Upper lobe of left lung (tissue), 6 donors: Measurements from ENCODE around the gene SFXN4. TPM values are rescaled to one million over a fixed set of nuclear protein-coding genes. Genes with fewer than 3 reads are reported as not detected.
"Not testable (repeated sequence)": the region's sequence is repeated elsewhere in the genome, so short reads cannot be mapped to it uniquely, and the experiment has no call there.

Experiments used
- ATAC-seq, 2 donors: fragments of 200-7000 bp; cut with Tn5 transposase; one replicate each; pipeline ENCODE4 v1.9.1; 2022; ENCODE audit warnings: mild to moderate bottlenecking in 2 of 2, moderate library complexity in 2 of 2; ENCODE audit not compliant: low FRiP score in 2 of 2
- DNase-seq, 2 donors: peaks; one replicate each; pipeline ENCODE4 v3.0.0-alpha.2; 2019 to 2020
- H3K27ac ChIP-seq, 4 donors: fragments of 200-600 bp; sonication (generic); one replicate each; pipeline ENCODE4 v1.5.1; 2016 to 2019
- H3K27me3 ChIP-seq, 4 donors: fragments of 200-600 bp; sonication (generic); one replicate each; pipeline ENCODE4 v1.5.1; 2017 to 2019
- H3K36me3 ChIP-seq, 4 donors: fragments of 200-600 bp; sonication (generic); one replicate each; pipeline ENCODE4 v1.5.1; 2016 to 2019
- H3K4me1 ChIP-seq, 4 donors: fragments of 200-600 bp; sonication (generic); one replicate each; pipeline ENCODE4 v1.5.1; 2018 to 2019
- H3K4me3 ChIP-seq, 4 donors: fragments of 200-600 bp; sonication (generic); one replicate each; pipeline ENCODE4 v1.5.1; 2017 to 2019; ENCODE audit warnings: mild to moderate bottlenecking in 2 of 4, moderate library complexity in 1 of 4
- H3K9me3 ChIP-seq, 4 donors: fragments of 200-600 bp; sonication (generic); one replicate each; pipeline ENCODE4 v1.5.1; 2018 to 2019
- EP300 ChIP-seq, 4 donors: sonication (generic); formaldehyde crosslinking; IDR thresholded peaks; one replicate each; pipeline ENCODE4 v1.5.1; 2017; ENCODE audit warnings: antibody characterized with exemption in 4 of 4, control low read depth in 2 of 4
- POLR2A ChIP-seq, 4 donors: fragments of 450-650 bp; IDR thresholded peaks; one replicate each; pipeline ENCODE4 v1.5.1; 2016 to 2017; ENCODE audit warnings: antibody characterized with exemption in 4 of 4, mild to moderate bottlenecking in 2 of 4
- POLR2AphosphoS5 ChIP-seq, 2 donors: sonication (generic); formaldehyde crosslinking; IDR thresholded peaks; one replicate each; pipeline ENCODE4 v1.5.1; 2017; ENCODE audit warnings: antibody characterized with exemption in 2 of 2
- WGBS, 2 donors: methylation state at CpG; one replicate each; pipeline ENCODE4 v1.1.5; 2017 to 2018; 5-methylcytosine and 5-hydroxymethylcytosine counted together
- total RNA-seq, 6 donors: library from RNA; depleted of rRNA in 4 of 6; stranded (reverse); fragments of >200 nt in 4 of 6; gene quantifications; one replicate each; pipeline versions ENCODE4 v1.1.0 to v1.2.1, GENCODE V29; 2016 to 2021
- TF ChIP-seq, protein P1 (sequence below), 6 experiments: fragments of 450-650 bp in 4 of 6; fragments of 200-600 bp in 2 of 6; sonication (generic) in 2 of 6; IDR thresholded peaks; one replicate each; pipeline ENCODE4 v1.5.1; 2016 to 2019; ENCODE audit warnings: antibody characterized with exemption in 6 of 6
- donor health status: DM: no; HTN: no; CAD: no; lungs with moderate emphysema.
- donor health status: DM: no; HTN: yes; CAD: no; lungs with severe emphysema.

Gene SFXN4
- total RNA-seq, 6 donors from 2014 or later: 4.4 to 47.1 (median 19.0) TPM

DNA sequence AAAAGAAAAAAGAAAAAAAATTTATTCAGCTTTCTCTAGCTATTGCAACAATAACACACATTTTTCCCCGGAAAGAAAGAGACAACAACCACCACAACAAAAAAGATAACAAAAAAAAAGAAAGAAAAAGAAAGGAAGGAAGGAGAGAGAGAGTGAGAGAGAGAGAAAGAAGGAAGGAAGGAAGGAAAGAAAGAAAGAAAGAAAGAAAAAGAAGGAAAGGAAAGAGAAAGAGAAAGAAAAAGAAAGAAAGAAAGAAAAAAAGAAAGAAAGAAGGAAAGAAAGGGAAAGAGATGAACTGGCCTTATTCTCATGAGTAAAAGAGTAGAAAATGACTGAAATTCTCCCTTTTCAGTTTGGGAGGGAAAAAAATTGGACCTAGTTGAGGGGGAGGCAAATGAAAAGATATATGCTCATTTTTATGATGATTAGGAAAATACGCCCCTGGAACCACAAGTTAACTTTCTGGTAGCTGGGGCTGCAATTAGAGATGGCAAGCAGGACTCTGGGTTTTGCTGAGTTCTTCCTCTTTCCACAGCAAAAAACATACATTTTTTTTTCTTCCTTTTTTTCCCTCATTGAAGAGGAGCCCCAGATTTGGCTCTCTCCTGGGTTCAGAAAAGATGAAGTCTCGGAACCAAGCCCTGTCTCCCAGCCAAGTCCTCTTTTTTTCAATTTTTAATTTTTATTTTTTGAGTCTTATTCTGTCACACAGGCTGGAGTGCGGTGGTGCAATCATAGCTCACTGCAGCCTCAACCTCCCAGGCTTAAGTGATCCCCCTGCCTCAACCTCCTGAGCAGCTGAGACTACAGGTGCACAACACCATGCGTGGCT lies 25.7 kb upstream of the SFXN4 start:
- ATAC-seq: no peak
- WGBS, 2 donors: 51 to 65% methylated on average over 5 of the region's 5 CpGs

DNA sequence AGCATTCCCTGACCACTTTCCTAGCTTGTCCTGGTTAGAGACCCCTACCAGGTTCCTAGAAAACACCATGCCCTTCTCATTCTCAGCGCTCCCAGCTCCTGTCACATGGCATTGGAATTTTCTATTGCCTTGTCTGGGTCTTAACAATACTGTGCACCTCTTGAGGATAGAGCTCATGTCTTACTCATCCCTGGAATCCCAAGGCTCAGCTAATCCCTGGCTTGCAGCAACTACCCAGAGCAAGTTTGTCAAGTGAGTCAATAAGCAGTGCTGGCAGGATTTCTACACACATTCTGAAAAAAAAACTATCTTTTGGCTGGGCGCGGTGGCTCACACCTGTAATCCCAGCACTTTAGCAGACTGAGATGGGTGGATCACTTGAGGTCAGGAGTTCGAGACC lies 24.8 kb upstream of the SFXN4 start:
- no peaks in the 10 kb centered on the region for H3K9me3 ChIP-seq
- DNase-seq: no peak
- TF ChIP-seq POLR2AphosphoS5 (IDR thresholded peaks at IDR 0.05) (no peak), POLR2A (IDR thresholded peaks at IDR 0.05) (no peak), EP300 (IDR thresholded peaks at IDR 0.05) (no peak)
- TF ChIP-seq, protein P1, sequence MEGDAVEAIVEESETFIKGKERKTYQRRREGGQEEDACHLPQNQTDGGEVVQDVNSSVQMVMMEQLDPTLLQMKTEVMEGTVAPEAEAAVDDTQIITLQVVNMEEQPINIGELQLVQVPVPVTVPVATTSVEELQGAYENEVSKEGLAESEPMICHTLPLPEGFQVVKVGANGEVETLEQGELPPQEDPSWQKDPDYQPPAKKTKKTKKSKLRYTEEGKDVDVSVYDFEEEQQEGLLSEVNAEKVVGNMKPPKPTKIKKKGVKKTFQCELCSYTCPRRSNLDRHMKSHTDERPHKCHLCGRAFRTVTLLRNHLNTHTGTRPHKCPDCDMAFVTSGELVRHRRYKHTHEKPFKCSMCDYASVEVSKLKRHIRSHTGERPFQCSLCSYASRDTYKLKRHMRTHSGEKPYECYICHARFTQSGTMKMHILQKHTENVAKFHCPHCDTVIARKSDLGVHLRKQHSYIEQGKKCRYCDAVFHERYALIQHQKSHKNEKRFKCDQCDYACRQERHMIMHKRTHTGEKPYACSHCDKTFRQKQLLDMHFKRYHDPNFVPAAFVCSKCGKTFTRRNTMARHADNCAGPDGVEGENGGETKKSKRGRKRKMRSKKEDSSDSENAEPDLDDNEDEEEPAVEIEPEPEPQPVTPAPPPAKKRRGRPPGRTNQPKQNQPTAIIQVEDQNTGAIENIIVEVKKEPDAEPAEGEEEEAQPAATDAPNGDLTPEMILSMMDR (IDR thresholded peaks at IDR 0.05): no peak
- H3K4me3 ChIP-seq: no peak overlapping the region
- no peak overlapping the region for H3K27ac ChIP-seq
- 92 to 96% methylated on average over 4 of the region's 4 CpGs for WGBS, 2 donors
- no peaks in the 10 kb centered on the region for H3K4me1 ChIP-seq
- no peaks in the 10 kb centered on the region for H3K27me3 ChIP-seq
- peak in 1 of 2 donors; percentile 80 for ATAC-seq
- H3K36me3 ChIP-seq: no peaks in the 10 kb centered on the region

More for the DNA sequence above, 25.7 kb upstream of the SFXN4 start:
- Histone ChIP-seq H3K4me1 (no peaks in the 10 kb centered on the region), H3K4me3 (no peak overlapping the region), H3K36me3 (no peaks in the 10 kb centered on the region), H3K9me3 (no peaks in the 10 kb centered on the region), H3K27me3 (no peaks in the 10 kb centered on the region), H3K27ac (no peak overlapping the region)
- TF ChIP-seq EP300 (IDR thresholded peaks at IDR 0.05) (no peak), POLR2AphosphoS5 (IDR thresholded peaks at IDR 0.05) (no peak), POLR2A (IDR thresholded peaks at IDR 0.05) (no peak)
- TF ChIP-seq, protein P1 (IDR thresholded peaks at IDR 0.05): no peak
- DNase-seq: no peak

DNA sequence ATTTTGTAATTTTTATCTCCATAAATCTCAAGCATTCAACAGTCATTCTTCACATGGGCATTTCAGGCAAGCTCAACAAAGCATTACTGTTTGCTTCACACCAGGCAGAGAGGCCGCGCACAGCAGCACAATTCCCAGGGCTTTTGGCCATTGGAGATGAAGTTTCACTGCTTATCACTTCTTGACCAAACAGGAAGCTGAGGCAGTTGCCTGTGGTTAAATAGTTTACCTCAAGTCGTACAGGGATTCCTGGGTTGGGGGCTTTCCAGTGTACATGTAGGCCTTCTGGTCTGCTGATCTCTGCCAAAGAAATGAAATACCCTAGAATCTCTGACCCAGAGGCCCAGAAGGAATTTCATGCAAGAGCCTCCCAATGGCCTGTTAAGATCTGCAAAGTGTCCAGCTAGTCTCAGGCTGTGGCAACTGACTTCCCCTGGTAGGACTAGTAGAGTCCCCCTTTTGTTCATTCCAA lies 24.3 kb upstream of the SFXN4 start:
- H3K9me3 ChIP-seq: no peaks in the 10 kb centered on the region
- WGBS, 2 donors: 44 to 62% methylated on average over 3 of the region's 3 CpGs
- H3K4me1 ChIP-seq: no peaks in the 10 kb centered on the region
- no peaks in the 10 kb centered on the region for H3K27me3 ChIP-seq
- no peak for ATAC-seq
- no peak overlapping the region for H3K4me3 ChIP-seq
- no peak for TF ChIP-seq POLR2A (IDR thresholded peaks at IDR 0.05)
- no peak for TF ChIP-seq EP300 (IDR thresholded peaks at IDR 0.05)
- TF ChIP-seq, protein P1 (IDR thresholded peaks at IDR 0.05): no peak
- no peak for TF ChIP-seq POLR2AphosphoS5 (IDR thresholded peaks at IDR 0.05)
- H3K36me3 ChIP-seq: no peaks in the 10 kb centered on the region
- H3K27ac ChIP-seq: no peak overlapping the region
- no peak for DNase-seq

DNA sequence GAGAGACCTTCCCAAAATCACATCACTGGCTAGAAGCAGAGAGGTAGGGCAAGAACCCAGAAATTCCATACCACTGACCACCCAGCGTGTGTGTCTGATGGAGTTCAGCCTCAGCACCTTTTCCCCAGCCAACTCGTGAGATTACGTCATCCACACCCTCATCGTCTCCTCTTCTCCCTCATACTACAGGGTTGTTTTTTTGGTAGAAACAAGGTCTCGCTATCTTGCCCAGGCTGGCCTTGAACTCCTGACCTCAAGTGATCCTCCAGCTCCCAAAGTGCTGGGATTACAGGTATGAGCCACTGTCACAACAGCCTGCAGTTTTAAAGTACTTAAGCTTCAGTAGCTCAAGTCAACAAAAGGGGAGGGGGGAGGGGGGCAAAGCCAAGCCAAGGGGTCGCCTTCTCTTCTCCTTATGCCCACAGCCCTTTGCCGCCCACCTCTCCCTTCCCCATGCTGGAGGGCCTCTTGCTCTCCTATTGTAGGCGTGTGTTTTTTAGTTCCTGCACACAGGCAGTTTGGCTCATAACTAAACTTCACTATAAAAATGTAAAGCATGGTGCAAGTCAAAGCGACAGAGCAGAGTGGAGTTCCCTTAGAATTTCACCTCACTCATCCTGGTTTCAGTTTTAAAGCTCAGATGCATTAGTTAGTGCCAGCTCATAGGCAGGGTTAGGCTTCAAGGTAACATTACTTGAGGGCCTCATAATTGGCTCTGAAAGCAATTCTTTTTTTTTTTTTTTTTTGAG lies 18.3 kb upstream of the SFXN4 start:
- Histone ChIP-seq H3K9me3 (no peaks in the 10 kb centered on the region), H3K27me3 (no peaks in the 10 kb centered on the region), H3K36me3 (no peaks in the 10 kb centered on the region), H3K4me3 (no peak overlapping the region), H3K4me1 (peaks cover 0 to 5% (median 4%) of the 10 kb centered on the region in 4 donors), H3K27ac (no peak overlapping the region)
- WGBS, 2 donors: 73 to 80% methylated on average over 9 of the region's 9 CpGs
- TF ChIP-seq POLR2A (IDR thresholded peaks at IDR 0.05) (no peak), POLR2AphosphoS5 (IDR thresholded peaks at IDR 0.05) (no peak), EP300 (IDR thresholded peaks at IDR 0.05) (no peak)
- TF ChIP-seq, protein P1 (IDR thresholded peaks at IDR 0.05): no peak
- ATAC-seq: no peak
- DNase-seq: no peak

DNA sequence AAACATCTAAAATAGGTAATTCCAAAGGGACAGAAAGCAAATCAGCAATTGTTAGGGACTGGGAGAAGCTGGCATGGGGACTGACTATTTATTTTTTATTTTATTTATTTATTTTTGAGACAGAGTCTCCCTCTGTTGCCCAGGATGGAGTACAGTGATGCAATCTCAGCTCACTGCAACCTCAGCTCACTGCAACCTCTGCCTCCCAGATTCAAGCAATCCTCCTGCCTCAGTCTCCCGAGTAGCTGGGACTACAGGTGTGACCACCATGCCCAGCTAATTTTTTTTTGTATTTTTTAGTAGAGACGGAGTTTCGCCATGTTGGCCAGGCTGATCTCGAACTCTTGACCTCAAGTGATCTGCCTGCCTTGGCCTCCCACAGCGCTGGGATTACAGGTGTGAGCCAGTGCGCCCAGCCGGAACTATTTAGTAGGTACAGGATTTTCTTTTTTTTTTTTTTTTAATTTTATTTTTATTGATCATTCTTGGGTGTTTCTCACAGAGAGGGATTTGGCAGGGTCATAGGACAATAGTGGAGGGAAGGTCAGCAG lies 15.4 kb upstream of the SFXN4 start:
- H3K4me3 ChIP-seq, ATAC-seq, H3K9me3 ChIP-seq, DNase-seq, H3K36me3 ChIP-seq, H3K27me3 ChIP-seq, H3K27ac ChIP-seq: not testable (repeated sequence)
- 89 to 96% methylated on average over 7 of the region's 7 CpGs for WGBS, 2 donors
- peaks cover 8 to 21% (median 13%) of the 10 kb centered on the region in 4 donors for H3K4me1 ChIP-seq
